WTC11 (cell line): ENCODE data around the gene RNF181. TPM values are rescaled to one million over a fixed set of nuclear protein-coding genes. Genes with fewer than 3 reads are reported as not detected.

Source experiments
- ATAC-seq: fragments of 200-7000 bp; cut with Tn5 transposase; 2 replicates; pipeline ENCODE4 v1.10.0; 2021; ENCODE audit warnings: mild to moderate bottlenecking, moderate library complexity
- CTCF ChIA-PET: fragments of 300-600 bp; sonication (Branson Sonifier 250); formaldehyde crosslinking; loops from one replicate; lab custom pipeline; 2021; ENCODE audit warnings: antibody characterized with exemption; lab: Charles Lee
- POLR2A ChIA-PET: fragments of 350-600 bp; sonication (Branson Sonifier 250); formaldehyde crosslinking; loops from one replicate; lab custom pipeline; 2021; ENCODE audit warnings: antibody characterized with exemption; lab: Charles Lee
- DNase-seq: peaks from one replicate; pipeline ENCODE4 v3.0.0; 2021; ENCODE audit warnings: low spot score
- H3K27ac Mint-ChIP-seq: 2 replicates; pipeline ENCODE4 v1.8.0; 2021; ENCODE audit warnings: mixed read lengths
- H3K27me3 Mint-ChIP-seq: 2 replicates; pipeline ENCODE4 v1.8.0; 2021; ENCODE audit warnings: low read depth, mild to moderate bottlenecking, moderate library complexity, mixed read lengths
- H3K36me3 Mint-ChIP-seq: 2 replicates; pipeline ENCODE4 v1.8.0; 2021; ENCODE audit warnings: mixed read lengths
- H3K4me1 Mint-ChIP-seq: 2 replicates; pipeline ENCODE4 v1.8.0; 2022; ENCODE audit warnings: mixed read lengths
- H3K4me3 Mint-ChIP-seq: 2 replicates; pipeline ENCODE4 v1.8.0; 2021; ENCODE audit warnings: mild to moderate bottlenecking, moderate library complexity, mixed read lengths
- H3K9me3 Mint-ChIP-seq: 2 replicates; pipeline ENCODE4 v1.8.0; 2021; ENCODE audit warnings: mixed read lengths
- ATF1 ChIP-seq: sonication (generic); formaldehyde crosslinking; IDR thresholded peaks from 2 replicates; pipeline ENCODE4 v1.8.1; 2023; ENCODE audit warnings: mild to moderate bottlenecking, moderate library complexity, missing genetic modification reagents
- CREB1 ChIP-seq: sonication (generic); formaldehyde crosslinking; IDR thresholded peaks from 2 replicates; pipeline ENCODE4 v1.8.0; 2023; ENCODE audit warnings: mild to moderate bottlenecking, missing genetic modification reagents
- FOXP4 ChIP-seq: sonication (generic); formaldehyde crosslinking; IDR thresholded peaks from 2 replicates; pipeline ENCODE4 v1.8.0; 2022; ENCODE audit warnings: mild to moderate bottlenecking, missing genetic modification reagents
- GABPB1 ChIP-seq: sonication (generic); formaldehyde crosslinking; IDR thresholded peaks from 2 replicates; pipeline ENCODE4 v1.8.1; 2023; ENCODE audit warnings: mild to moderate bottlenecking, missing genetic modification reagents
- IRF1 ChIP-seq: sonication (generic); formaldehyde crosslinking; IDR thresholded peaks from 2 replicates; pipeline ENCODE4 v1.8.0; 2023; ENCODE audit warnings: missing genetic modification reagents
- KAT7 ChIP-seq: sonication (generic); formaldehyde crosslinking; IDR thresholded peaks from 2 replicates; pipeline ENCODE4 v1.8.1; 2023; ENCODE audit warnings: missing genetic modification reagents, mild to moderate bottlenecking, borderline replicate concordance
- NR3C1 ChIP-seq: sonication (generic); formaldehyde crosslinking; conservative IDR thresholded peaks from 2 replicates; pipeline ENCODE4 v1.8.1; 2023; ENCODE audit warnings: low read depth, mild to moderate bottlenecking, missing genetic modification reagents
- USF1 ChIP-seq: sonication (generic); formaldehyde crosslinking; IDR thresholded peaks from 2 replicates; pipeline ENCODE4 v1.8.0; 2022; ENCODE audit warnings: mild to moderate bottlenecking, missing genetic modification reagents
- ZNF532 ChIP-seq: fragments of 250-450 bp; sonication (Bioruptor Pico); IDR thresholded peaks from 2 replicates; pipeline ENCODE4 v1.9.0; 2021; ENCODE audit warnings: mild to moderate bottlenecking, borderline replicate concordance
- total RNA-seq: library from RNA; stranded (reverse); gene quantifications from 3 replicates; pipeline ENCODE4 v1.2.3, GENCODE V29; 2021

The RNF181 gene
- total RNA-seq, 1 experiment from 2014 or later, result 95.4 TPM

GRCh38 chr2:85561280-85562212 lies 34.0 kb upstream of the RNF181 start, which contains the start of gene GGCX (continued):
- peak; percentile 17; the same call in 1 of the 2 replicates for TF ChIP-seq FOXP4
- TF ChIP-seq ZNF532 (CRISPR knock-in tag), result no peak
- TF ChIP-seq CREB1 (CRISPR knock-in tag), result peak; percentile 32; the same call in 1 of the 2 replicates

- H3K9me3 Mint-ChIP-seq, result no peaks in the 10 kb centered on the region
- no peak for DNase-seq
- H3K27ac Mint-ChIP-seq, result no peak overlapping the region
- ChIA-PET CTCF (interaction anchor here (1.1 kb wide), 1 partner anchor 12 kb away, joined by 4 read pairs; no protein-coding TSS in a partner anchor), POLR2A (no interaction called here)
- H3K4me3 Mint-ChIP-seq, result no peak overlapping the region
- no peak for TF ChIP-seq ATF1 (CRISPR knock-in tag)
- no peak for TF ChIP-seq USF1 (CRISPR knock-in tag)
- peak; percentile 52; the same call in 1 of the 2 replicates for TF ChIP-seq GABPB1 (CRISPR knock-in tag)
- no peak for TF ChIP-seq IRF1
- no peak for TF ChIP-seq ZNF532 (CRISPR knock-in tag)
- TF ChIP-seq NR3C1 (CRISPR knock-in tag), result no peak
- TF ChIP-seq KAT7 (CRISPR knock-in tag), result no peak
- H3K27me3 Mint-ChIP-seq, result peaks cover 27% of the 10 kb centered on the region
- no peak for ATAC-seq
- no peaks in the 10 kb centered on the region for H3K36me3 Mint-ChIP-seq
- H3K4me1 Mint-ChIP-seq, result peaks cover 9% of the 10 kb centered on the region
Observed at GRCh38 chr2:85564144-85564563, 31.4 kb upstream of the RNF181 start.
